Germinal center (tissue), 1 donor: ENCODE data around the gene GPC6.

Experiments
- DNase-seq: peaks from one replicate; pipeline ENCODE4 v3.0.0; 2012; ENCODE audit warnings: mixed read lengths, low spot score

The GPC6 gene

GRCh38 chr13:93372856-93373255 lies 146.2 kb downstream of the GPC6 start:
- no peak for DNase-seq

DNA sequence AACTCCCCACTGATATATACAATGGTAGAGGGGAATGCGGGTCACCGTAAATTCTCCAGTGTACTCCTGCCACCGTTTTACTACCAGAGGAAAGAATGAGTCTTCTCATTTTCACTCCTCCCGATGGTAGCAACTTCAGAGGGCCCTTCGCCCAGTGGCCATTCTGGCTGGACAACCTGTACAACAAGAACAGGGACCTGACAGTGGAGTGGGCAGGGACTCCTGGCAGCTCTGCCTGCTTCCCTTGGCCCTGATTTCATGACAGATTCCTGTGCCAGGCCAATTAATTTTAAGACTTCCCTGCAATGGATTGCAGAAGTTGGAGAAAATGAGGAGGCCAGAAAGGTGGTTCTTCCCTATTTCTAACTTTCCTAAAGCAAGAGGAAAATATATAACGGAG lies 148.9 kb downstream of the GPC6 start:
- no peak for DNase-seq

DNA sequence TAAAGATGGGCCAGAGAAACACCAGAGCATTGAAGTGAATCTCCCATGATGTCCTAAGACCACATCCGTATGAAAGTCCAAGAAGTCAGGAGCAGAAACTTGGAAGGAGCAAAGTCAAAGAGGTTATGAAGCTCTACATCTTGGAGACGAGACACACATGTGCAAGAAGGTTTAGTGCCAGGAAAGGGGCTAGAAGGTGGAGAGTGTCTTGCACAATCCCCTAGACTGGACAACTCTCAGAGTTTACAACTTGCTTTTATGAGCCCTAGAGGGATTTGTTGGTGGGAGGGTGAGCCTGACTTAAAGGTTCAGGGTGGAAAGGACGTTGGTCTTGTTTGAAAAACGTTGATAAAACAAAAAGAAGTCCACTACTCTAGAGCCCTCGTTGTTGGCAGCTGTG lies 150.6 kb downstream of the GPC6 start:
- no peak for DNase-seq

DNA sequence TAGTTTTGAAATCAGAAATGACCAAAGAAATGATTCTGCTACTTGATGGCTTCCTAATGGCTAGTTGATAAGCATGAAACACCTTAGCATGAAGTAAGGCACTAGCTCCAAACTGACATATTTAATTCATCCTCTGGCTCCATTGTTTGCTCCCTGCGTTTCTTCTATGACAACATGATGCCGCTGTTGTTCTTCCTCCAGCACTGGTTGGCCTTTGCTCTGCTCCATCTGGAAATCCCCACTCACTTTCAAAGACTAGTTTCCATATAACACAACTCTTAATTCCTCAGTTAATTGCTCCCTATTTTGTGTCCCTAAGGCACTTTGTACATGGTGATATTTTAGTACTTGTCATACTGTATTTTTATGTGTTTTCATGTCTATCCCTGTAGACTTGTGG lies 151.6 kb downstream of the GPC6 start:
- no peak for DNase-seq

- DNase-seq, result no peak
Observed at GRCh38 chr13:93386116-93386515, 159.5 kb downstream of the GPC6 start.

GRCh38 chr13:93388701-93389100 lies 162.1 kb downstream of the GPC6 start:
- no peak for DNase-seq

GRCh38 chr13:93397619-93398018 lies 171.0 kb downstream of the GPC6 start:
- no peak for DNase-seq

- DNase-seq, result no peak
Observed at GRCh38 chr13:93398167-93399035, 171.8 kb downstream of the GPC6 start.

GRCh38 chr13:93399212-93399611 lies 172.6 kb downstream of the GPC6 start:
- no peak for DNase-seq

DNA sequence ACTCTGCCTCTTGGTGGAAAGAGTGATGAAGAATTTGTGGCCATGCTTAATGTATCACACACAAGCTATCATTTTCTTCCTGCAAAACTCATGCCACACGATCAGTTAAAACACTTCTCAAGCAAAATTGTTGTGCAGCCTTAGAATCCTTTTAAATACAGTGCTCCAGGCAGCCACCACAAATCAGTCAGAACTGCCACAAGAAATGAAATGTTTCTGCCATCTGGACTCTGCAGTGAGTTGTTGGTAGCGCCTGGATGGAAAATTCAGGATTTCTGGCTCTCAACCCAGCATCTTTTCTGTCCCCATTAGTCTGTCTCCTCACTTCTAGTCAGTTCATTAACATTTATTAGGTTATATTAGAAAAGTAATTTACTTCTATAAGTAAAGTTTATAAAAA lies 179.5 kb downstream of the GPC6 start:
- no peak for DNase-seq

GRCh38 chr13:93407551-93407950 lies 180.9 kb downstream of the GPC6 start:
- no peak for DNase-seq

GRCh38 chr13:93409001-93409400 lies 182.4 kb downstream of the GPC6 start:
- DNase-seq, result no peak

DNA sequence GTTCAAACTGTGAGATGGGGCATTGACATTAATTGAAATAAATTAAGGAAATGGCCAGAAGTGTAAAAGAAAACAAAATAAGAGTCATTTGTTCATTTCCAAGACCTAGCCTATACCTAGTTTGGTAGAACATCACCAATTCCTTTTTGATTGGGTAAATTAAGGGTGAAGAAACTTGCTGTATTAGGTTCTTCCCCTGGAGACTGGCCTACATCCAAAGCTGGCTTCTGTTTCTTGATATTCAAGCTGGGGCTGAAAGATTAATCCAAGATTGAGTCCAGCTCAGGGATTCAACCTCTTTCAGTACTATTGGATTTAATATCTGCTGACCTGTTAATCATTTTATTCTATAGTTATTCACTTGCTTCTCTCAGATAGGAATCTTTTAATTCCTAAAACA lies 183.2 kb downstream of the GPC6 start:
- DNase-seq, result no peak

GRCh38 chr13:93411186-93411680 lies 184.6 kb downstream of the GPC6 start:
- no peak for DNase-seq

DNA sequence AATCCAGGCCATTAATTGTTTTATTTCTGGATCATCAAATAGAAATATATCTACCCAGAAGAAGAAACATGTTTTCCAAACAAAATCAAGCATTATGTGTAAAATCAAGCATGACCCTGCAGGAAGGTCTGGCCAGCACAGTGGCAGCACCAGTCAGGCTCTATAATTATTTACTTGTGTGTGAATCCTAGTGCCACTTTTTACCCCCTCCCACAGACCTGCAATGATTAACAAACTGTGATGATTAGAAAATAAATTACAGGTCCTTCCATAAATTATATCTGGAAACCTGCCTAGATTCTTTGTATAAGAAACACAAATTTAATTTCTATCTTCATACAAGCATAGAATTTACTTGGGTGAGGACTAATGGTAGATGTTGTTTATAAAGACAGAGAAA lies 186.1 kb downstream of the GPC6 start:
- no peak for DNase-seq

DNA sequence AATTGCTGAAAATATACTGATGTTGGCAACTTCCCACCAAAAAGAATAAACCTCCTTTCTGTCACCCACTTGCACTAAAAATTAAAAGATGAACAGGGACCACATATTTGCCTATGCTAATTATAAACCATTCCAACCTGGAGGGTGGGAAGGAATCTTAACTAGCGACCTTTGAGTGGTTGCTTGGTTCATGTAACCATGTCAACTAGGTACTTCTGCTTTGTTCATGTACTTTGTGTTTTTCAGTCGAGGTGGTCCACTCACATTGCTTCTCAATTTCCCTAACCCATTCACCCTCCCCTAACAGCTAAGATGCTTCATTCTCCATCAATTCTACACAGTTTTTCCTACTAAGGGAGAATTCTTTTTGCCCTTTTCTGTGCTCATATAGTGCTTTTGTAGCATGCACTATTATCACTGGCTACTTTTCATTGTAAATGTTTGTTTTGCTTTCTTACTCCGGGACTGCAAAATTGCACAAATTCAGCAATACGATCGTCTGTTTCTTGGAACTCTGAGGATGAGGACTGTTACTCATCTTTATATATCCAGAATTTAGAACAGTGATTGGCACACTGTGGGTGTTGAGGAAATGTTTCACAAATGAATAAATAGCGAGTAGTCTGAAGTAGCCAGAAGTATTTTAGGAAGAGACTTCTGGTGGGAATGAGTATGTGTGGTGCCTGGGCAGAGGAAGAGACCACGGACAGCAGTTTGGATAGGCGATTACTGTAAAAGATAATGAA lies 187.5 kb downstream of the GPC6 start:
- no peak for DNase-seq

DNA sequence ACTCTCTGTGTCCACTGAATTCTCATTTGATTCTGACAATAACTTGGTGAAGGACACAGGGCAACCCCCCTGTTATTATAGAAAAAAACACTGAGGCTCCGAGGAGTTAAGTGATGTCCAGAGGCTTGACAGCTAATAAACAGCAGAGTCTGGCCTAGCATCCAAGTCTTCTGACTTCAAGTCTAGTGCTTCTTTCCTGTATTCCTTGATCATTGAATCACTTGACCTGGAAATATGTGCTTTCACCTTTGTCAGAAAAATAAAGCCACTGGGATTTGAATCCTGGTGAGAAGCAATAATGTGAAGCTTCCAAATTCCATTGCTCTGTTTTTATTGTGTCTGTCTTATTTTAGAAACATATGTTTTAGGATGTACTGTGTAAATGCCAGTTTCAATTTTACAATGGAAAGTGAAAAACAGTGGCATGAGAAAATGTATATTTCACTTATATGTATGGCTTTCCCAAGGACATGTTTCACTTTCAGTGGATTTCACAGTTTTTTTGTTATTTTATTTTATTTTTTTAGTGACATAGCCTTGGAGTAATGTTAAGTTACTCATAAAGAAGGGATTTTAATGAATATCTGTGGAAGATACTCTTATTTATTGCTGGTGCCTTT lies 190.2 kb downstream of the GPC6 start:
- no peak for DNase-seq

DNA sequence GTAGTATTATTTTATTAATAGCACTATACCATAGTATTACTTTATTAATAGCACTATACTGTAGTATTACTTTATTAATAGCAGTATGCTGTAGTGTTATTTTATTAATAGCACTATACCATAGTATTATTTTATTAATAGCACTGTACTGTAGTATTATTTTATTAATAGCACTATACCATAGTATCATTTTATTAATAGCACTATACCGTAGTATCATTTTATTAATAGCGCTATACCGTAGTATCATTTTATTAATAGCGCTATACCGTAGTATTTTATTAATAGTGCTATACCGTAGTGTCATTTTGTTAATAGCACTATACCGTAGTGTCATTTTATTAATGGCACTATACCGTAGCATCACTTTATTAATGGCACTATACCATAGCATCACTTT lies 191.8 kb downstream of the GPC6 start:
- DNase-seq, result no peak

GRCh38 chr13:93420206-93420605 lies 193.6 kb downstream of the GPC6 start:
- no peak for DNase-seq

GRCh38 chr13:93420887-93421286 lies 194.3 kb downstream of the GPC6 start:
- no peak for DNase-seq

DNA sequence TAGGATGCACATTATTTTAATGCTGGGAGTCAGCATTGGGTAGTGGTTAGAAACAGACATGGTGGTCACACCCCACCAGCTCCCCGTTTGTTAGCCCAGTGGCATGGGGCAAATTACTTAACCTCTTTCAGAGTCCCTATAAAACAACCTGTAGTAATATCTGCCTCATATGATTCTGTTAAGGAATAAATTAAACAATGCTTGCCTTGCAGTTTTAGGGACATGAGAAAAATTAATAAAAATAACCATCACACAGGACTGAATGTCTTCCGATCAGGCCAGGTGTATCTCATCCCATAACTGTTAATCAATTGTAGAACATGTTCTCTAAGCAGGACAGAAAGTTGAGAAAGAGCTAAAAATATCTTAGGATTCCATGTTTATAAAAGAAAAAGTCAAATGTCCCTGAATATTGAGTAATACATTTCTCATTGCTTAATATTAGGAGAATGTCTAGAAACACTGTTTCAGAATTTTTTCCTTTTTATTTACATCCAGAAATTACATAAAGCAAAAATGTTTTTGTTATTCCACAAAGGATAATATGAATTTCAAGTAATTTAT lies 196.5 kb downstream of the GPC6 start:
- DNase-seq, result no peak

DNA sequence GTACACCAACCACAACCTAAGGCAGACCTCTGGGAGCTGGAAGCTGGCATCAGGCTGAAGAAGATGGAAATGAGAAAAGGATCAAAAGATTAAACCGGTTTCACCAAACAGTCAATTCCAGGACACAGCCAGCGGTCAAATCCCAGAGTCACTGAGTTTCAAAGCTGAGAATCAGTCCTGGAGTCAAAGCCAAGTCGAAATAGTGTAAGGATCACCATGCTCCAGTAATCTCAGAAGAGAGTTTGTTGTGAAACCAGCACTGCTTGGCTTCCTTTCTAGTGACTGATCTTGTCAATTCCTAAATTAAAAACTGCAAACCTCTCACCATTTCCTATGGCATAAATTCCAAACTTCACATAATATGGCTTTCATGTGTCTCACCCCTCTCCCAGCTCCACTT lies 198.8 kb downstream of the GPC6 start:
- no peak for DNase-seq

- DNase-seq, result no peak
Observed at GRCh38 chr13:93430381-93430780, 203.8 kb downstream of the GPC6 start.
